Esophagus muscularis mucosa (tissue), 4 donors: ENCODE measurements around the gene MSMB. TPM values are rescaled to one million over a fixed set of nuclear protein-coding genes. Genes with fewer than 3 reads are reported as not detected.

ENCODE experiments used
- DNase-seq: peaks from one replicate; pipeline ENCODE4 v3.0.0-alpha.2; 2017; ENCODE audit errors: extremely low spot score
- H3K27ac ChIP-seq, 4 donors: fragments of 200-600 bp; sonication (generic); replicated peaks in 1 of 4; 1 replicate in 3 of 4; 2 replicates in 1 of 4; pipeline ENCODE4 v1.5.1; 2016 to 2019; ENCODE audit warnings: mild to moderate bottlenecking in 1 of 4
- H3K27me3 ChIP-seq, 4 donors: fragments of 200-600 bp; sonication (generic); one replicate each; pipeline versions ENCODE4 v1.5.1 to v1.6.0; 2016 to 2019
- H3K36me3 ChIP-seq, 4 donors: fragments of 200-600 bp; sonication (generic); one replicate each; pipeline ENCODE4 v1.5.1; 2016 to 2019
- H3K4me1 ChIP-seq, 4 donors: fragments of 200-600 bp; sonication (generic); one replicate each; pipeline ENCODE4 v1.5.1; 2016 to 2019
- H3K4me3 ChIP-seq, 4 donors: fragments of 200-600 bp; sonication (generic); 1 replicate in 2 of 4; 2 replicates in 2 of 4; pipeline ENCODE4 v1.5.1; 2016 to 2019; ENCODE audit warnings: mild to moderate bottlenecking in 4 of 4, moderate library complexity in 1 of 4
- H3K9me3 ChIP-seq, 4 donors: fragments of 200-600 bp; sonication (generic); 1 replicate in 3 of 4; 2 replicates in 1 of 4; pipeline ENCODE4 v1.5.1; 2016 to 2019
- EP300 ChIP-seq: sonication (generic); formaldehyde crosslinking; IDR thresholded peaks from one replicate; pipeline ENCODE4 v1.6.1; 2017; ENCODE audit warnings: antibody characterized with exemption
- POLR2A ChIP-seq: fragments of 450-650 bp; IDR thresholded peaks from one replicate; pipeline ENCODE4 v1.6.1; 2017; ENCODE audit warnings: antibody characterized with exemption, moderate library complexity, mild to moderate bottlenecking, low read depth
- POLR2AphosphoS5 ChIP-seq, 2 donors: sonication (generic); formaldehyde crosslinking; IDR thresholded peaks; one replicate each; pipeline ENCODE4 v1.6.1; 2017; ENCODE audit warnings: antibody characterized with exemption in 2 of 2
- WGBS: methylation state at CpG from one replicate; pipeline ENCODE4 v1.1.5; 2018; 5-methylcytosine and 5-hydroxymethylcytosine counted together
- intact Hi-C: fragments of 100-400 bp; cut with DNase I; formaldehyde crosslinking; loops from one replicate; pipeline ENCODE4 v1.15.1; 2023
- total RNA-seq, 4 donors: library from RNA; depleted of rRNA; stranded (reverse); fragments of >200 nt; gene quantifications; one replicate each; pipeline versions ENCODE4 v1.1.0 to v1.2.1, GENCODE V29; 2016
- TF ChIP-seq, protein P1 (sequence below), 3 experiments: fragments of 200-600 bp in 2 of 3; fragments of 450-650 bp in 1 of 3; sonication (generic) in 2 of 3; IDR thresholded peaks; one replicate each; pipeline ENCODE4 v1.5.1; 2017 to 2019; ENCODE audit warnings: antibody characterized with exemption in 3 of 3, mild to moderate bottlenecking in 2 of 3, moderate library complexity in 1 of 3

MSMB gene
- total RNA-seq, 4 donors from 2014 or later: not detected

- Histone ChIP-seq H3K9me3 (no peaks in the 10 kb centered on the region), H3K27me3 (no peaks in the 10 kb centered on the region), H3K36me3 (no peaks in the 10 kb centered on the region), H3K27ac (no peak overlapping the region), H3K4me1 (peaks cover 26 to 35% (median 35%) of the 10 kb centered on the region in 4 donors), H3K4me3 (no peak overlapping the region)
- intact Hi-C loops: no loop called here
- WGBS: 87% methylated on average over 6 of the region's 6 CpGs
- DNase-seq: no peak
- TF ChIP-seq POLR2A (no peak), POLR2AphosphoS5 (IDR thresholded peaks at IDR 0.05) (no peak), EP300 (no peak)
- TF ChIP-seq, protein P1, sequence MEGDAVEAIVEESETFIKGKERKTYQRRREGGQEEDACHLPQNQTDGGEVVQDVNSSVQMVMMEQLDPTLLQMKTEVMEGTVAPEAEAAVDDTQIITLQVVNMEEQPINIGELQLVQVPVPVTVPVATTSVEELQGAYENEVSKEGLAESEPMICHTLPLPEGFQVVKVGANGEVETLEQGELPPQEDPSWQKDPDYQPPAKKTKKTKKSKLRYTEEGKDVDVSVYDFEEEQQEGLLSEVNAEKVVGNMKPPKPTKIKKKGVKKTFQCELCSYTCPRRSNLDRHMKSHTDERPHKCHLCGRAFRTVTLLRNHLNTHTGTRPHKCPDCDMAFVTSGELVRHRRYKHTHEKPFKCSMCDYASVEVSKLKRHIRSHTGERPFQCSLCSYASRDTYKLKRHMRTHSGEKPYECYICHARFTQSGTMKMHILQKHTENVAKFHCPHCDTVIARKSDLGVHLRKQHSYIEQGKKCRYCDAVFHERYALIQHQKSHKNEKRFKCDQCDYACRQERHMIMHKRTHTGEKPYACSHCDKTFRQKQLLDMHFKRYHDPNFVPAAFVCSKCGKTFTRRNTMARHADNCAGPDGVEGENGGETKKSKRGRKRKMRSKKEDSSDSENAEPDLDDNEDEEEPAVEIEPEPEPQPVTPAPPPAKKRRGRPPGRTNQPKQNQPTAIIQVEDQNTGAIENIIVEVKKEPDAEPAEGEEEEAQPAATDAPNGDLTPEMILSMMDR (IDR thresholded peaks at IDR 0.05): no peak
These were observed 14.2 kb downstream of the MSMB start for GRCh38 chr10:46031648-46032532.

- no peaks in the 10 kb centered on the region for H3K36me3 ChIP-seq
- DNase-seq: peak; percentile 98
- WGBS: under 1% methylated on average over 53 of the region's 59 CpGs
- no peaks in the 10 kb centered on the region for H3K27me3 ChIP-seq
- no peaks in the 10 kb centered on the region for H3K9me3 ChIP-seq
- peak within 1 kb of the TSS; percentile 76 to 89 (median 88) for H3K4me3 ChIP-seq
- peak within 1 kb of the TSS; percentile 88 to 95 (median 93) for H3K27ac ChIP-seq
- TF ChIP-seq EP300 (no peak), POLR2AphosphoS5 (IDR thresholded peaks at IDR 0.05) (peak; percentile 87), POLR2A (no peak)
- TF ChIP-seq, protein P1 (IDR thresholded peaks at IDR 0.05): peak; percentile 63 to 79 (median 76)
- peaks cover 42 to 51% (median 50%) of the 10 kb centered on the region in 4 donors for H3K4me1 ChIP-seq
- intact Hi-C loops: no loop called here
These were observed 15.8 kb downstream of the MSMB start, which contains the start of gene NCOA4 for GRCh38 chr10:46030091-46030937. TSS of gene NCOA4 (minus strand) at chr10:46030623. CDS start at chr10:46016680, 13,943 bp downstream.

DNA sequence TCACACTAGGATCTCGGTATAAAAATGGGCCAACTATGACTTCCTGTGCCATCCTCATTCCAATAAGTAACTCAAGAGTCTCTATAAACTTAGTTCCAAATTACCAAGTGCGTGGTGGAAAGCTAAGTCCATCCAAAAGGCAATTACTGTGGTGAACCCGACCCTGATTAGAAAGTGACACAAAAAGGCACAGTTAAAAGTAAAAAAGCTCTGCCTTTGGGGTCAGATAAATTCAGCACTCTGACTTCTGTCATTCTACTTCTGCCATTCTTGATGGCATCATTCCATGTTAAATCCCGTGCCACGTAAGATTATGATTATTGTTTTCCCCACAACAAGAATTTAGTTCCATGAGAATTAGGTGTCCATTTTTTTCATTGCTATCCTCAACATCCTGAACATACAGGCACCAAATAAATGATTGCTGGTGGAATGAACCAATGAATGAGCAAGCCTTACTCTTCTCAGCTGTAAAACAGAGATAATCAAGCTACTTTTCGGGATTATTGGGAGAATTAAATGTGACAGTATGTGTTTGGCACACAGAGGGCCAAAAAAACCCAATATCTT lies 16.5 kb downstream of the MSMB start:
- Histone ChIP-seq H3K27ac (peak overlapping the region; percentile 88 to 95 (median 93)), H3K4me1 (peaks cover 49 to 59% (median 58%) of the 10 kb centered on the region in 4 donors), H3K36me3 (no peaks in the 10 kb centered on the region), H3K9me3 (no peaks in the 10 kb centered on the region), H3K4me3 (peak overlapping the region; percentile 76 to 89 (median 88)), H3K27me3 (no peaks in the 10 kb centered on the region)
- intact Hi-C loops: no loop called here
- DNase-seq: no peak
- TF ChIP-seq EP300 (no peak), POLR2A (no peak), POLR2AphosphoS5 (IDR thresholded peaks at IDR 0.05) (no peak)
- TF ChIP-seq, protein P1 (IDR thresholded peaks at IDR 0.05): no peak
- 15% methylated on average over 6 of the region's 6 CpGs for WGBS

DNA sequence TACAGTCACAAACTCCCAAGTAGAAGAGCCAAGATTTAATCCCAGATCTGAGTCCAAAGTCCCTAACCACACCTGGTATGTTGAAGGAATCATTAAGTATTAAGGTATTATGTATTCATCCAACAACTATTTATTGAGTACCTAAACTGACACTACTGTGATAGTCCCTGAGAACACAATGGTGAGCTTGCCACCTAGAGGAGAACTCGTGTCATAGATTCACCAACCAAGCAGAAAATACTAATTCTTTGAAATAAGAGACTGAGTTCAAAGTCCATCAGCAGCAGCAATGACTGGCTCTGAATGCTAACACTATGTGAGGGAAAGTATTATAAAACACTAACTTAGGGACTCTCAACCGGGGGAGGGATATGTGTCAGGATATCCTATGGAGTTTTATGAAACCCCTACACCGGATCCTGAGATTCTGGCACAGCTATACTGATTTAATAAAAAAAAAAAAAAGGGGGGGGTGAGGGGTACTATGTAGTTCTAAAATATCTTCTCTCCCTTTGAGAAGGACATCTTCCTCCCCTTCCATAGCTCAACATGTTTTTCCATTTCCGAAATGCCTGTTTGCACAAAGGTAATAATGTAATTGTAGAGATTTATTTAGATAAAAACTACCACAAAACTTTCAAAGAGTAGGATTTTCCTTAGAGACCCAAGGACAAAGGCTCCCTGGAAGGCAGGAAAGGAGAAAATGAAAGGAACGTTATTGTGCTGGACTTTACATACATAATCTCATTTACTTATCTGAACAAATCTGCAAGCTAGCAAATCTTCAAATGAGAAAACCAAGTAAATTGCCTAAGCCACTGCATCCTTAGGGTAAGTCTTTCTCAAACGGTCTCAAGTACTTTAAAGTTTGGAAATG lies 17.2 kb downstream of the MSMB start:
- Histone ChIP-seq H3K36me3 (no peaks in the 10 kb centered on the region), H3K4me3 (peak overlapping the region; percentile 76 to 89 (median 88)), H3K4me1 (peaks cover 55 to 66% (median 65%) of the 10 kb centered on the region in 4 donors), H3K27me3 (no peaks in the 10 kb centered on the region), H3K9me3 (no peaks in the 10 kb centered on the region), H3K27ac (peak overlapping the region; percentile 88 to 95 (median 93))
- no peak for DNase-seq
- 25% methylated on average over 6 of the region's 6 CpGs for WGBS
- intact Hi-C loops: no loop called here
- TF ChIP-seq POLR2AphosphoS5 (IDR thresholded peaks at IDR 0.05): no peak
- TF ChIP-seq, protein P1 (IDR thresholded peaks at IDR 0.05): peak; percentile 38 to 58 (median 48)
